Measurements from ENCODE around the gene LRMDA. TPM values are rescaled to one million over a fixed set of nuclear protein-coding genes. Genes with fewer than 3 reads are reported as not detected.

The LRMDA gene
- total RNA-seq, 1 donor from 2014 or later = 17.1 TPM

GRCh38 chr10:76160446-76161300 lies 729.2 kb downstream of the LRMDA start:
- DNase-seq (ENCODE audit: low spot score) = no peak

- no peak for DNase-seq (ENCODE audit: low spot score)
Observed at GRCh38 chr10:76161301-76161582, 729.8 kb downstream of the LRMDA start.

- DNase-seq (ENCODE audit: low spot score) = no peak
Observed at GRCh38 chr10:76168437-76168836, 737.0 kb downstream of the LRMDA start.

- DNase-seq (ENCODE audit: low spot score) = no peak
Observed at GRCh38 chr10:76169246-76169645, 737.8 kb downstream of the LRMDA start.

GRCh38 chr10:76172020-76172419 lies 740.6 kb downstream of the LRMDA start:
- DNase-seq (ENCODE audit: low spot score) = no peak

- DNase-seq (ENCODE audit: low spot score) = no peak
Observed at GRCh38 chr10:76175533-76176165, 744.2 kb downstream of the LRMDA start.

- DNase-seq (ENCODE audit: low spot score) = no peak
Observed at GRCh38 chr10:76176166-76176550, 744.7 kb downstream of the LRMDA start.

GRCh38 chr10:76177936-76178335 lies 746.5 kb downstream of the LRMDA start:
- no peak for DNase-seq (ENCODE audit: low spot score)

GRCh38 chr10:76178532-76179292 lies 747.3 kb downstream of the LRMDA start:
- DNase-seq (ENCODE audit: low spot score) = no peak

GRCh38 chr10:76179806-76180205 lies 748.4 kb downstream of the LRMDA start:
- no peak for DNase-seq (ENCODE audit: low spot score)

GRCh38 chr10:76184647-76185046 lies 753.2 kb downstream of the LRMDA start:
- no peak for DNase-seq (ENCODE audit: low spot score)

GRCh38 chr10:76185471-76186301 lies 754.3 kb downstream of the LRMDA start:
- no peak for DNase-seq (ENCODE audit: low spot score)

GRCh38 chr10:76188216-76188615 lies 756.8 kb downstream of the LRMDA start:
- DNase-seq (ENCODE audit: low spot score) = no peak

- no peak for DNase-seq (ENCODE audit: low spot score)
Observed at GRCh38 chr10:76190634-76191270, 759.3 kb downstream of the LRMDA start.

GRCh38 chr10:76191336-76191735 lies 759.9 kb downstream of the LRMDA start:
- no peak for DNase-seq (ENCODE audit: low spot score)

GRCh38 chr10:76192151-76192550 lies 760.7 kb downstream of the LRMDA start:
- DNase-seq (ENCODE audit: low spot score) = no peak

- no peak for DNase-seq (ENCODE audit: low spot score)
Observed at GRCh38 chr10:76192694-76193320, 761.4 kb downstream of the LRMDA start.

- DNase-seq (ENCODE audit: low spot score) = no peak
Observed at GRCh38 chr10:76195654-76196390, 764.4 kb downstream of the LRMDA start.

GRCh38 chr10:76197293-76197692 lies 765.9 kb downstream of the LRMDA start:
- DNase-seq (ENCODE audit: low spot score) = no peak

All from mucosa of gallbladder (tissue), 1 donor.